ENCODE measurements around the gene RAD51B. TPM values are rescaled to one million over a fixed set of nuclear protein-coding genes. Genes with fewer than 3 reads are reported as not detected.

Gene RAD51B
- total and polyA plus RNA-seq, 8 donors, result 1.8 to 30.7 (median 15.3) TPM

DNA sequence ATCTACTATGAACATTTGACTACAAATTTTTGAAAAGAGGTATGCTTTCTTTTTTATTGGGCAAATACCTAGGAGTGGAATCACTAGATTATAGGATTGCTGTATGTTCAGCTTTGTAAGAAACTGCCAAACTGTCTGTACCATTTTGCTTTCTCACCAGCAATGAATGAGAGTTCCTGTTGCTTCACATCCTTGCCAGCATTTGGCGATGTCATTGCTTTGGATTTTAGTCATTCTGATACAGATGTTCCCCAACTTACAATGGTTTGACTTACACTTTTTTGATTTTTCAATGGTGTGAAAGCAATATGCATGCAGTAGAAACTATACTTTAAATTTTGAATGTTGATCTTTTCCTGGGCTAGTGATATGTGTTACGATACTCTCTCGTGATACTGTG lies 328.7 kb downstream of the RAD51B start:
- H3K27me3 ChIP-seq, result no peaks in the 10 kb centered on the region
- no peaks in the 10 kb centered on the region for H3K36me3 ChIP-seq
- peaks cover 0 to 6% (median 2%) of the 10 kb centered on the region in 4 donors for H3K9me3 ChIP-seq
- TF ChIP-seq POLR2AphosphoS5 (IDR thresholded peaks at IDR 0.05) (no peak), EP300 (IDR thresholded peaks at IDR 0.05) (no peak), POLR2A (IDR thresholded peaks at IDR 0.05) (no peak)
- TF ChIP-seq, protein P1, sequence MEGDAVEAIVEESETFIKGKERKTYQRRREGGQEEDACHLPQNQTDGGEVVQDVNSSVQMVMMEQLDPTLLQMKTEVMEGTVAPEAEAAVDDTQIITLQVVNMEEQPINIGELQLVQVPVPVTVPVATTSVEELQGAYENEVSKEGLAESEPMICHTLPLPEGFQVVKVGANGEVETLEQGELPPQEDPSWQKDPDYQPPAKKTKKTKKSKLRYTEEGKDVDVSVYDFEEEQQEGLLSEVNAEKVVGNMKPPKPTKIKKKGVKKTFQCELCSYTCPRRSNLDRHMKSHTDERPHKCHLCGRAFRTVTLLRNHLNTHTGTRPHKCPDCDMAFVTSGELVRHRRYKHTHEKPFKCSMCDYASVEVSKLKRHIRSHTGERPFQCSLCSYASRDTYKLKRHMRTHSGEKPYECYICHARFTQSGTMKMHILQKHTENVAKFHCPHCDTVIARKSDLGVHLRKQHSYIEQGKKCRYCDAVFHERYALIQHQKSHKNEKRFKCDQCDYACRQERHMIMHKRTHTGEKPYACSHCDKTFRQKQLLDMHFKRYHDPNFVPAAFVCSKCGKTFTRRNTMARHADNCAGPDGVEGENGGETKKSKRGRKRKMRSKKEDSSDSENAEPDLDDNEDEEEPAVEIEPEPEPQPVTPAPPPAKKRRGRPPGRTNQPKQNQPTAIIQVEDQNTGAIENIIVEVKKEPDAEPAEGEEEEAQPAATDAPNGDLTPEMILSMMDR (IDR thresholded peaks at IDR 0.05), result no peak
- no peak overlapping the region for H3K4me3 ChIP-seq
- H3K4me1 ChIP-seq, result peaks cover 10 to 43% (median 36%) of the 10 kb centered on the region in 4 donors
- no peak for DNase-seq
- 91 to 98% (median 97%) methylated on average over 3 of the region's 3 CpGs for WGBS, 5 donors
- H3K27ac ChIP-seq, result no peak overlapping the region
- intact Hi-C loops (cut with DNase I; ENCODE audit: low total_unique reads), result no loop called here

DNA sequence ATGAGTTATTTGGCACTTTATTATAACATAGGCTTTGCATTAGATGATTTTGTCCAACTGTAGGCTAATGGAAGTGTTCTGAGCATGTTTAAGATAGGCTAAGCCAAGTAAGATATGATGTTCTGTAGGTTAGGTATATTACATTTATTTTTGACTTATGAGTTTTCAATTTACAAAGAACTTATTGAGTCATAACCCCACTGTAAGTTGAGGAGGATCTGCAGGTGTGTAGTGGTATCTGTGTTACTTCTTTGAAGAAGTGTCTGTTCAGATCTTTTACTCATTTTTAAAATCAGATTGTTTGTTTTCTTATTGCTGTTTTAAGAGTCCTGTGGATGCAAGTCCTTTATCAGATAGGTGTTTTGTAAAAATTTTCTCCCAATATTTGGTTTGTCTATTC lies 329.2 kb downstream of the RAD51B start:
- TF ChIP-seq, protein P1 (IDR thresholded peaks at IDR 0.05), result no peak
- TF ChIP-seq EP300 (IDR thresholded peaks at IDR 0.05) (no peak), POLR2AphosphoS5 (IDR thresholded peaks at IDR 0.05) (no peak), POLR2A (IDR thresholded peaks at IDR 0.05) (no peak)
- Histone ChIP-seq H3K4me3 (no peak overlapping the region), H3K27ac (no peak overlapping the region), H3K36me3 (no peaks in the 10 kb centered on the region), H3K27me3 (no peaks in the 10 kb centered on the region), H3K4me1 (peaks cover 6 to 38% (median 31%) of the 10 kb centered on the region in 4 donors), H3K9me3 (peaks cover 0 to 8% (median 2%) of the 10 kb centered on the region in 4 donors)
- no peak for DNase-seq
- intact Hi-C loops (cut with DNase I; ENCODE audit: low total_unique reads), result no loop called here

DNA sequence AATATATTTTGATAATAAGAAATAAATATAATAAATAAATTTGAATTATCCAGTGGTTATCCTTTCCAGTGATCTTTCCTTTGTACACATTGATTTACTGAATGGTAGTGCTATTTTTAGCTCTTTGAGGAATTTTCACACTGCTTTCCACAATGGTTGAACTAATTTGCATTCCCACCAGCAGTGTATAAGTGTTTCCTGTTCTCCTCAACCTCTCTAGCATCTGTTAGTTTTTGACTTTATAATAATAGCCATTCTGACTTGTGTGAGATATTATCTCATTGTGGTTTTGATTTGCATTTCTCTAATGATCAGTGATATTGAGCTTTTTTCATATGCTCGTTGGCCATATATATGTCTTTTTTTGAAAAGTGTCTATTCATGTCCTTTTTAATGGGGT lies 333.7 kb downstream of the RAD51B start:
- Histone ChIP-seq H3K27ac (no peak overlapping the region), H3K4me3 (no peak overlapping the region), H3K4me1 (peaks cover 0 to 17% (median 12%) of the 10 kb centered on the region in 4 donors), H3K36me3 (no peaks in the 10 kb centered on the region), H3K9me3 (peaks cover 0 to 10% (median 2%) of the 10 kb centered on the region in 4 donors), H3K27me3 (no peaks in the 10 kb centered on the region)
- TF ChIP-seq EP300 (IDR thresholded peaks at IDR 0.05) (no peak), POLR2AphosphoS5 (IDR thresholded peaks at IDR 0.05) (no peak), POLR2A (IDR thresholded peaks at IDR 0.05) (no peak)
- TF ChIP-seq, protein P1 (IDR thresholded peaks at IDR 0.05), result no peak
- intact Hi-C loops (cut with DNase I; ENCODE audit: low total_unique reads), result no loop called here
- DNase-seq, result no peak
- 80 to 90% (median 85%) methylated on average over 1 of the region's 1 CpG for WGBS, 5 donors

DNA sequence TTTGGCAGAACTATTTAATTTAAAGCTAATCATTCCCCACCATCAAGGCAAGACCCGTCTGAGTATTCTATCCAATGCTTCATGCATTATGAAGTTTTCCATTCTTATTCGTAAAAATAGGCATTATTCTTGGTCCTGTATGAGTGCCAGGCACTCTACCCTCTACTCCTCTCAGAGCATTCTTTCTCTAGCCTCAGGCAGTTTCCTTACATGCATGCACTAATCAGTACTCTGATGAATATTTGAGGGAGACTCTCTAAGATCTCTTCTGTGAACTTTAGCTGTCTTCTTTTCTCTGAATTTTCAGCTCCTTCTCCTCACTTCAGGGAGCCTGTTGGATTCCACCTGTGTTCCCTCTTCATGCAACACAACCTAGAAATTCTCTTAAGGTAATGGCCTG lies 334.7 kb downstream of the RAD51B start:
- Histone ChIP-seq H3K27me3 (no peaks in the 10 kb centered on the region), H3K4me1 (peaks cover 0 to 25% (median 14%) of the 10 kb centered on the region in 4 donors), H3K27ac (no peak overlapping the region), H3K36me3 (no peaks in the 10 kb centered on the region), H3K9me3 (peaks cover 0 to 6% (median 2%) of the 10 kb centered on the region in 4 donors), H3K4me3 (no peak overlapping the region)
- intact Hi-C loops (cut with DNase I; ENCODE audit: low total_unique reads), result no loop called here
- DNase-seq, result no peak
- 94 to 96% (median 95%) methylated on average over 2 of the region's 2 CpGs for WGBS, 5 donors
- TF ChIP-seq, protein P1 (IDR thresholded peaks at IDR 0.05), result no peak
- TF ChIP-seq POLR2A (IDR thresholded peaks at IDR 0.05) (no peak), POLR2AphosphoS5 (IDR thresholded peaks at IDR 0.05) (no peak)
